Neural progenitor cell (in vitro differentiated cells): ENCODE data around the gene CHCHD6. TPM values are rescaled to one million over a fixed set of nuclear protein-coding genes. Genes with fewer than 3 reads are reported as not detected.

ENCODE experiments used
- DNase-seq: peaks from one replicate; pipeline ENCODE4 v3.0.0-alpha.2; 2016; ENCODE audit warnings: low spot score
- H2AFZ ChIP-seq: fragments of 200-600 bp; sonication (generic); replicated peaks from 2 replicates; pipeline ENCODE4 v1.6.1; 2016; ENCODE audit warnings: antibody characterized with exemption
- H3F3A ChIP-seq: fragments of 200-600 bp; sonication (generic); 2 replicates; pipeline ENCODE4 v1.6.1; 2016; ENCODE audit warnings: antibody characterized with exemption, low read depth
- H3K27ac ChIP-seq: fragments of 200-600 bp; sonication (generic); 2 replicates; pipeline ENCODE4 v1.5.1; 2016; ENCODE audit warnings: mild to moderate bottlenecking
- H3K27me3 ChIP-seq: fragments of 200-600 bp; sonication (generic); 2 replicates; pipeline ENCODE4 v1.6.1; 2016; ENCODE audit warnings: mild to moderate bottlenecking, moderate library complexity
- H3K36me3 ChIP-seq: fragments of 200-600 bp; sonication (generic); 2 replicates; pipeline ENCODE4 v1.5.1; 2016
- H3K4me1 ChIP-seq: fragments of 200-600 bp; sonication (generic); 2 replicates; pipeline ENCODE4 v1.6.1; 2016; ENCODE audit warnings: mixed run types
- H3K4me2 ChIP-seq: fragments of 200-600 bp; sonication (generic); 2 replicates; pipeline ENCODE4 v1.6.1; 2016
- H3K4me3 ChIP-seq: fragments of 200-600 bp; sonication (generic); 2 replicates; pipeline ENCODE4 v1.5.1; 2016
- H3K79me2 ChIP-seq: fragments of 200-600 bp; sonication (generic); 2 replicates; pipeline ENCODE4 v1.6.1; 2016; ENCODE audit warnings: low read depth
- H3K9ac ChIP-seq: fragments of 200-600 bp; sonication (generic); 2 replicates; pipeline ENCODE4 v1.6.1; 2016
- H3K9me3 ChIP-seq: fragments of 200-600 bp; sonication (generic); 2 replicates; pipeline ENCODE4 v1.5.1; 2016; ENCODE audit warnings: low read depth
- H4K20me1 ChIP-seq: fragments of 200-600 bp; sonication (generic); 2 replicates; pipeline ENCODE4 v1.6.1; 2016; ENCODE audit warnings: low read depth
- H3K27ac Mint-ChIP-seq: 3 replicates; pipeline ENCODE4 v1.8.0; 2021; ENCODE audit warnings: mixed read lengths
- H3K27me3 Mint-ChIP-seq: 2 replicates; pipeline ENCODE4 v1.8.0; 2022; ENCODE audit warnings: low read depth, mild to moderate bottlenecking, inconsistent platforms, moderate library complexity, mixed read lengths; ENCODE audit not compliant: insufficient read depth
- H3K36me3 Mint-ChIP-seq: 3 replicates; pipeline ENCODE4 v1.8.0; 2021; ENCODE audit warnings: mixed read lengths
- H3K4me1 Mint-ChIP-seq: 3 replicates; pipeline ENCODE4 v1.8.0; 2021; ENCODE audit warnings: mixed read lengths
- H3K4me3 Mint-ChIP-seq: 3 replicates; pipeline ENCODE4 v1.8.0; 2021; ENCODE audit warnings: mild to moderate bottlenecking, moderate library complexity, mixed read lengths
- H3K9me3 Mint-ChIP-seq: 3 replicates; pipeline ENCODE4 v1.8.0; 2020; ENCODE audit warnings: mixed read lengths
- EZH2 ChIP-seq: fragments of 200-600 bp; sonication (generic); IDR thresholded peaks from 2 replicates; pipeline ENCODE4 v1.6.1; 2017; ENCODE audit warnings: antibody characterized with exemption, mild to moderate bottlenecking, moderate library complexity
- EZH2phosphoT487 ChIP-seq: fragments of 200-600 bp; sonication (generic); IDR thresholded peaks from 2 replicates; pipeline ENCODE4 v1.6.1; 2017; ENCODE audit warnings: antibody characterized with exemption
- total RNA-seq: library from RNA; depleted of rRNA; stranded (reverse); fragments of >200 nt; gene quantifications from 2 replicates; pipeline ENCODE4 v1.2.3, GENCODE V29; 2015; ENCODE audit warnings: low replicate concordance
- TF ChIP-seq, protein P1 (sequence below): fragments of 200-600 bp; sonication (generic); IDR thresholded peaks from 2 replicates; pipeline ENCODE4 v1.5.1; 2017; ENCODE audit warnings: antibody characterized with exemption, mild to moderate bottlenecking

Gene CHCHD6
- total RNA-seq, 1 donor from 2014 or later = 35.7 TPM

DNA sequence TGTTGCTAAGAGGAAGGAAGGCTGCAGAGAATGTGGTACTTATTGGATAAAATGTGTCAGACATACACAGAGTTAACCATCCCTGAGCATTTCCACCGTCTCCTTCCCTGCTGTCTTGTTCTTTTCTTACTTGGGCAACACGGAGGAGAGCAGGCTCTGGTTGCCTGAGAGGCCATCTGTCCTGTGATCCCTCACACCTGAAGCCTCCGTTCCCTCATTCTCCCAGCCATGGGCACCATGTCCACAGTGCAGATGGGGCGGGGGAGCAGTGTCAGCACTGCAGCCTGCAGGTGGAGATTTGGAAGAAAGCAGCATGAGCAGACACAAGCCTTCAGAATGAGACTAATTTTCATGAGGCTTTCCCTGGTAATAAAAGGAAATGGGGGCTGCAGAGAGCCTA is 133.7 kb downstream of the CHCHD6 start:
- Histone ChIP-seq H3K27me3 (no peaks in the 10 kb centered on the region), H3F3A (no peaks in the 10 kb centered on the region), H3K79me2 (no peaks in the 10 kb centered on the region), H3K4me1 (peaks cover 8% of the 10 kb centered on the region), H2AFZ (no peak overlapping the region), H3K4me2 (no peak overlapping the region), H3K27ac (no peak overlapping the region), H3K9ac (no peak overlapping the region), H3K4me3 (no peak overlapping the region), H3K36me3 (no peaks in the 10 kb centered on the region), H4K20me1 (no peaks in the 10 kb centered on the region), H3K9me3 (no peaks in the 10 kb centered on the region)
- peaks cover 2% of the 10 kb centered on the region for H3K9me3 Mint-ChIP-seq
- DNase-seq = no peak
- no peak overlapping the region for H3K27ac Mint-ChIP-seq
- peaks cover 5% of the 10 kb centered on the region for H3K27me3 Mint-ChIP-seq
- peaks cover 2% of the 10 kb centered on the region for H3K36me3 Mint-ChIP-seq
- no peak overlapping the region for H3K4me3 Mint-ChIP-seq
- TF ChIP-seq, protein P1, sequence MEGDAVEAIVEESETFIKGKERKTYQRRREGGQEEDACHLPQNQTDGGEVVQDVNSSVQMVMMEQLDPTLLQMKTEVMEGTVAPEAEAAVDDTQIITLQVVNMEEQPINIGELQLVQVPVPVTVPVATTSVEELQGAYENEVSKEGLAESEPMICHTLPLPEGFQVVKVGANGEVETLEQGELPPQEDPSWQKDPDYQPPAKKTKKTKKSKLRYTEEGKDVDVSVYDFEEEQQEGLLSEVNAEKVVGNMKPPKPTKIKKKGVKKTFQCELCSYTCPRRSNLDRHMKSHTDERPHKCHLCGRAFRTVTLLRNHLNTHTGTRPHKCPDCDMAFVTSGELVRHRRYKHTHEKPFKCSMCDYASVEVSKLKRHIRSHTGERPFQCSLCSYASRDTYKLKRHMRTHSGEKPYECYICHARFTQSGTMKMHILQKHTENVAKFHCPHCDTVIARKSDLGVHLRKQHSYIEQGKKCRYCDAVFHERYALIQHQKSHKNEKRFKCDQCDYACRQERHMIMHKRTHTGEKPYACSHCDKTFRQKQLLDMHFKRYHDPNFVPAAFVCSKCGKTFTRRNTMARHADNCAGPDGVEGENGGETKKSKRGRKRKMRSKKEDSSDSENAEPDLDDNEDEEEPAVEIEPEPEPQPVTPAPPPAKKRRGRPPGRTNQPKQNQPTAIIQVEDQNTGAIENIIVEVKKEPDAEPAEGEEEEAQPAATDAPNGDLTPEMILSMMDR = no peak
- TF ChIP-seq EZH2phosphoT487 (no peak), EZH2 (no peak)
- H3K4me1 Mint-ChIP-seq = peaks cover 4% of the 10 kb centered on the region

DNA sequence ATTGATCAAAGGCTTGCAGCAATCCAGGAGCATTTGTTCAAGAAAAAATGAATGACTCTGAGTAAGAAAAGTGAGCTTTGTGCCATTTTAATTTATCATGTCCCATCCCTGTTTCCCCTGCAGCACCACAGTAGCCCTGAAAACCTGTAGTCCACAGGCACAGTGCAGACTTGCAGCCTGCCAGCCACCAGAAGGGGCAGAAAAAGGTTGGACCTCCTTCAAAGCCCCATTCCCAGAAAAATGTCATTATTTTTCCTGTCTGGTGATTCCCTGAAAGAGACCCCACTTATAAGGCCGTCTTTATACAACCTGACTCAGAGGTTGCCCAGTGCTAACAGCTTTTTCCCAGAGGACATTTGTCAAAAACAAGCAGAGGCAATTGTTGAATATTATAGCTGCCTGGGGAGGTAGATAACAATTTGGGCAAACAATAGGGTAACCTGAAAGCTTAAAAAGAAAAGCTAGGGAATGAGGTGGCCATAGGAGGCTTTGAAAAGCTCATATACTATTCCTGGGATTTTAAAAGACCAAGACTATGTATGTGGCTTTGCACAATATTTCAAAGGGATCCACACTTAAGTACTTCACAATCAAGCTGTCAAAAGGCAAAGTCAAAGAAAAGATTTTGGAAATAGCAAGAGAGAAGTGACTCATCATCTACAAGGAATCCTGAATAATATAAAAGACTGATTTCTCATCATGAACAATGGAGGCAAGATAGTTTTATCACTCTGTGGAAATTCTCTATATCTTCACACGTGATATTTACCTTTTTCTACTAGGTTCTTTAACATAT is 142.1 kb downstream of the CHCHD6 start:
- Histone ChIP-seq H3K27ac (no peak overlapping the region), H2AFZ (no peak overlapping the region), H4K20me1 (no peaks in the 10 kb centered on the region), H3K79me2 (no peaks in the 10 kb centered on the region), H3K4me2 (peak overlapping the region; percentile 21), H3K36me3 (no peaks in the 10 kb centered on the region), H3K9ac (no peak overlapping the region), H3K4me1 (peaks cover 24% of the 10 kb centered on the region), H3K4me3 (no peak overlapping the region), H3F3A (peaks cover 18% of the 10 kb centered on the region), H3K27me3 (no peaks in the 10 kb centered on the region), H3K9me3 (no peaks in the 10 kb centered on the region)
- TF ChIP-seq, protein P1 = peak; percentile 17
- no peak for TF ChIP-seq EZH2phosphoT487
- no peak overlapping the region for H3K27ac Mint-ChIP-seq
- H3K27me3 Mint-ChIP-seq = peaks cover 2% of the 10 kb centered on the region
- peak; percentile 26 for DNase-seq
- H3K4me3 Mint-ChIP-seq = no peak overlapping the region
- H3K4me1 Mint-ChIP-seq = peaks cover 25% of the 10 kb centered on the region
- H3K36me3 Mint-ChIP-seq = no peaks in the 10 kb centered on the region
- no peaks in the 10 kb centered on the region for H3K9me3 Mint-ChIP-seq

DNA sequence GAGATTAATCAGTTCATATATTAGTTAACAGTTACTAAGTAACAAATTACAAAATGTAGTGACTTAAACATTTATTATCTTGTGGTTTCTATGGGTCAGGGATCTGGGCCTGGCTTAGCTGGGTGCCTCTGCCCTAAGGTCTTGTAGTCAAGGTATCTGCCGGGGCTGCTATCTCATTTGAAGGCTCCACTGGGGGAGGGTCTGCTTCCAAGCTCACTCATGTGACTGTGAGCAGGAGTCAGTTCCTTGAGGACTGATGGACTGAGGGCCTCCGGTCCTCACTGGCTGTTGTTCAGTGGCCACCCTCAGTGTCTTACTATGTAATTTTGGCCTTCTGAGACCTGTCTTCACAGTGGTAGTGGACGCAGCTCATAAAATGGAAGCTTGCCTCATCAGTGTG is 143.0 kb downstream of the CHCHD6 start:
- Mint-ChIP-seq H3K27me3 (no peaks in the 10 kb centered on the region), H3K4me1 (peaks cover 29% of the 10 kb centered on the region), H3K36me3 (no peaks in the 10 kb centered on the region), H3K9me3 (no peaks in the 10 kb centered on the region), H3K4me3 (no peak overlapping the region), H3K27ac (no peak overlapping the region)
- Histone ChIP-seq H4K20me1 (no peaks in the 10 kb centered on the region), H3K9ac (no peak overlapping the region), H3K4me1 (peaks cover 33% of the 10 kb centered on the region), H3K9me3 (no peaks in the 10 kb centered on the region), H3F3A (peaks cover 27% of the 10 kb centered on the region), H2AFZ (no peak overlapping the region), H3K79me2 (no peaks in the 10 kb centered on the region), H3K36me3 (no peaks in the 10 kb centered on the region), H3K27me3 (no peaks in the 10 kb centered on the region), H3K4me3 (no peak overlapping the region), H3K27ac (no peak overlapping the region), H3K4me2 (no peak overlapping the region)
- no peak for DNase-seq
- no peak for TF ChIP-seq EZH2phosphoT487
- TF ChIP-seq, protein P1 = no peak
- TF ChIP-seq EZH2 = no peak
